Measurements from ENCODE around the gene CFAP298.
"Not testable (repeated sequence)": the region's sequence is repeated elsewhere in the genome, so short reads cannot be mapped to it uniquely, and the experiment has no call there.

CFAP298 gene

DNA sequence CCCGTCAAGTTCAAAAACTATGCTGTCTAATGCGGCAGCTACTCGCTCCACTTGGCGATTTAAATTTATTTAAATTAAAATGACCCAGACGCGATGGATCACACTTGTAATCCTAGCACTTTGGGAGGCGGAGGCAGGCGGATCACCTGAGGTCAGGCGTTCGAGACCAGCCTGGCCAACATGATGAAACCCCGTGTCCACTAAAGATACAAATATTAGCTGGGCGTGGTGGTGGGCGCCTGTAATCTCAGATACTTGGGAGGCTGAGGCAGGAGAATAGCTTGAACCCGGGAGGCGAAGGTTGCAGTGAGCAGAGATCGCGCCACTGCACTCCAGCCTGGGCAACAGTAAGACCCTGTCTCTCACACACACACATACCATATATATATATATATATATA is 1.2 kb downstream of the CFAP298 start:
- peaks cover 13% of the 10 kb centered on the region for H3K36me3 Mint-ChIP-seq
- not testable (repeated sequence) for H3K27me3 Mint-ChIP-seq; H3K9me3 Mint-ChIP-seq (ENCODE audit: low read depth); H3K27ac Mint-ChIP-seq
- H3K4me1 Mint-ChIP-seq (ENCODE audit: low read depth) = peaks cover 22% of the 10 kb centered on the region
- peak overlapping the region; percentile 64 for H3K4me3 Mint-ChIP-seq

DNA sequence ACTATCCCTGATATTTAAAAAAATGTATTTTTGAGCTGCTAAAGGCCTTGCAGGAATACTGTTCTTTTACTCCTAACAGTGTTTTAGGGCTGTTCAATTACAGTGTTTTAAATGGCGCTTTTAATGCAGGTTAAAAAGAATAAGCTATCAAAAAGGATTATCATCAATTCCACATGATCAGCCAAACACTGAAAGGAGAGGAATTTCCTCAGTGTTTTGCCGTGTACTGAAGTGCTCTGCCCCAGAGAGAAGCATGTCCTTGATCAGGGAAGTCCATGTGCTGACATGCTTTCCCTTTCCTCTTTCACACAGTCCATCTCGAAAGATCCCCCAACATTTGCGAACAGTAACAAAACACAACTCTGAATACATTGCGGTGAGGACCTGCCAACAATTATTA is 3.3 kb downstream of the CFAP298 start:
- H3K27ac Mint-ChIP-seq = no peak overlapping the region
- H3K9me3 Mint-ChIP-seq (ENCODE audit: low read depth) = no peaks in the 10 kb centered on the region
- peaks cover 13% of the 10 kb centered on the region for H3K36me3 Mint-ChIP-seq
- no peaks in the 10 kb centered on the region for H3K27me3 Mint-ChIP-seq
- H3K4me1 Mint-ChIP-seq (ENCODE audit: low read depth) = peaks cover 22% of the 10 kb centered on the region
- H3K4me3 Mint-ChIP-seq = peak overlapping the region; percentile 52

DNA sequence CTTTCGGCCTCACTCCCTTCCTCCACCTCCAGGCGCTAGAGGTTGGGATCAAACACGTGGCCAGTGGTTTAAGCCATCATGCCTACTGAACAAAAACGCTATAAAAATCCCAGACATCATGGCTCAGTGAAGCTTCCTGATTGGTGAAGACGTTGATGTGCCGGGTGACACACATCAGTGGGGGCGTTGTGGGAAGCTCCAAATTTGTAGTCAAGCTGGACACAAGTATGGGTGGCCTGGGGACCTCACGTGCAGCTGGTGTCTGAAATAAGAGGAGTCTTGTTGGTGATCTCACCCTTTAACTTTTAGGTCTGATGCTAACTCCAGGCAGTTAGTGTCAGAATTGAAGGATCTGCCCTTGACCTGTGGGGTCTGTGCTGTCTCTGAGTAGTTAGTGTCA is 6.7 kb downstream of the CFAP298 start:
- peaks cover 21% of the 10 kb centered on the region for H3K36me3 Mint-ChIP-seq
- H3K4me1 Mint-ChIP-seq (ENCODE audit: low read depth) = peaks cover 14% of the 10 kb centered on the region
- H3K4me3 Mint-ChIP-seq = no peak overlapping the region
- H3K27me3 Mint-ChIP-seq = no peaks in the 10 kb centered on the region
- no peak overlapping the region for H3K27ac Mint-ChIP-seq
- no peaks in the 10 kb centered on the region for H3K9me3 Mint-ChIP-seq (ENCODE audit: low read depth)

DNA sequence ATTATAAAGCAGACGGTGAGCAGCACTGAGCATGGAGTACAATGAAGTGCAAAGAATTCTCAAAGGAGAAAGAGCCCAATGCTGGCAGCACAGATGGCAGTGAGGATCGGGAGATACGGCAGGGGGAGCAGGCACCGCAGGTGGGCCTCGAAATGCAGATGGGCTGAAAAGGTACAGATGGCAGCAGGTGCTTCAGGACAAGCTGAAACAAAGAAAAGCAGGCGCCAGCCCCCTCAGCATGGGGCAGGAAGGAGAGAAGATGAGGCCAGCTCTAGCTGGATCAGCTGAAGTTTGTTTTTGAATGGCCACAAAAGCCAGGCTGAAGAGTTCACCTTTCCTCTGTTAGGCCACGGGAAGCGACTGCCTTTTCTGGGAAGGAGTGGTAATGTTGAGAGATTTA is 7.7 kb downstream of the CFAP298 start:
- H3K27me3 Mint-ChIP-seq = no peaks in the 10 kb centered on the region
- no peaks in the 10 kb centered on the region for H3K9me3 Mint-ChIP-seq (ENCODE audit: low read depth)
- peaks cover 5% of the 10 kb centered on the region for H3K4me1 Mint-ChIP-seq (ENCODE audit: low read depth)
- H3K36me3 Mint-ChIP-seq = peaks cover 19% of the 10 kb centered on the region
- H3K4me3 Mint-ChIP-seq = no peak overlapping the region
- H3K27ac Mint-ChIP-seq = no peak overlapping the region

DNA sequence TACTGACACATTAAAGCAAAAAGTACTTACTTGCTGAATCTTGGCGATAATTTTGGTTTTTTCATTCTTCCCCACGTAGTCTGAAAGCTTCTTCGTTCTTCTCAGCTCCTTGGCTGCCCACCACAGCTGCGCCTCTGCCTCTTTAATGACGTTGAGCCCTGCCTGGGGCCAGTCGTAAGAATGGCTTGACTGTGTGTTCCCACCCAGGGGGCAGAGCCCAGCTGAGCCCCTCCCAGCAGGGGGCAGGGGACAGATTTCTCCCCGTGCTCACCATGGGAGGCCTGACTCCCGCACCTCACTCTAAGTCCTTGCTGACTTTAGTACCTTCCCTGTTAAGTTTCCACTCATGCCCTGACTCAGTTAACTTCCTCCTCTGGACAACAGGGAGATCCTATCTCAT is 9.0 kb downstream of the CFAP298 start:
- no peaks in the 10 kb centered on the region for H3K9me3 Mint-ChIP-seq (ENCODE audit: low read depth)
- peaks cover 15% of the 10 kb centered on the region for H3K36me3 Mint-ChIP-seq
- H3K27ac Mint-ChIP-seq = no peak overlapping the region
- no peak overlapping the region for H3K4me3 Mint-ChIP-seq
- no peaks in the 10 kb centered on the region for H3K4me1 Mint-ChIP-seq (ENCODE audit: low read depth)
- H3K27me3 Mint-ChIP-seq = no peaks in the 10 kb centered on the region

DNA sequence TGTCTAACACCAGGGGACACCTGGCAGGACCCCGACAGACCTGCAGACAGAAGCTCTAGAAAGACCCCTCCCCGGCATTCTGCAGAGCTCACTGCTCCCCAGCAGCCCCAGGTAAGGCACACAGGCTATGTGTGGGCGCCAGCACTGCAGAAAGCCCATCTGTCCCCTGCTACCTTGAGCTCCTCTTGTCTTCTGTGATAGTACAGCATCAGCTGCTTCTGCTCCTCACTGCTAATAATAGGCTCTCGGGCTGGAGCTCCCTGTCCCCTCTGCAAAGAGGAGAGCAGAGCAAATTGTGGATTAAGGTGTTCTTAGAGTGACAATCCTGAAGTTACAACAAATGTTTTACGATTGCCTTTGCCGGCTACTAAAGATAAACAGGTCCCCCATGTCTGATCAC is 10.1 kb downstream of the CFAP298 start:
- Mint-ChIP-seq H3K4me3 (no peak overlapping the region), H3K9me3 (ENCODE audit: low read depth) (no peaks in the 10 kb centered on the region), H3K36me3 (peaks cover 11% of the 10 kb centered on the region), H3K27me3 (no peaks in the 10 kb centered on the region), H3K4me1 (ENCODE audit: low read depth) (no peaks in the 10 kb centered on the region), H3K27ac (no peak overlapping the region)

DNA sequence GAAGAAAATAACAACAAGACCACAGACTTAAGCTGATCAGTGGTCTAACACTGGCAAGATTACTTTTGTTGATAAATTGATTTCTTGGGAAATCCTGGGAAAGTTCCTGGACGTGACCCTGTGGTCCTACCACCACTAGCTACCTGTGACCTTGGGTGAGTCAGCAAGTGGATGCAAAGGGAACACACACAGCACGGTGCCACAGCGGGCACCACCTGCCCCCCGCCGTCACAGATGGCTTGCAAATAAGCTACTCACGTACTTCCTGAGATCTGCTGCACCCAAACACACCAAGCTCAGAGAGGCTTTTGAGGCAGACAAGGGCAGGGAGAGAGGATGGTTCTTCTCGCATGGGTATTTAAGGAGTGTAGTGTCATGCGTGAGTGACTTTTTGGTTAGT is 12.7 kb downstream of the CFAP298 start:
- H3K4me3 Mint-ChIP-seq = no peak overlapping the region
- peaks cover 2% of the 10 kb centered on the region for H3K4me1 Mint-ChIP-seq (ENCODE audit: low read depth)
- H3K9me3 Mint-ChIP-seq (ENCODE audit: low read depth) = no peaks in the 10 kb centered on the region
- H3K27me3 Mint-ChIP-seq = no peaks in the 10 kb centered on the region
- H3K36me3 Mint-ChIP-seq = peaks cover 8% of the 10 kb centered on the region
- H3K27ac Mint-ChIP-seq = no peak overlapping the region

DNA sequence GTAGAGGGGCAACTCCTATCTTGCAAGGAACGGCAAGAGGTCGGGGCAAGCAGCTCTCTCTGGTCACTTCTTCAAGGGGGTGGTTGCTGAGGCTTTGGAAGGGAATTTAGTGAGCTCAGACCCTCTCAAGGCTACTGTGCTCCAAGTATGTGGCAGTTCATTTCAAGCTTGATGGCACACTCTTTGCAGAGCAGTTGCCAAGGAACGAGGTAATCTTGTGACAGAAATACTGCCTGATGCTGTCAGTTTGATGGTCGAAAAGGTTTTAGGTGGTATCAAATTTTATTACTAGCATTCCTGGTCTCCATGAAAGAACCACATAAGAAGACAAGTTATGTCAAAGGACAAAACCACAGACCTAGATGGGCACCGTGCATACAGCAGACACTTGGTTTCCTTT is 13.1 kb downstream of the CFAP298 start:
- Mint-ChIP-seq H3K4me3 (no peak overlapping the region), H3K27ac (no peak overlapping the region), H3K4me1 (ENCODE audit: low read depth) (peaks cover 2% of the 10 kb centered on the region), H3K9me3 (ENCODE audit: low read depth) (no peaks in the 10 kb centered on the region), H3K36me3 (peaks cover 8% of the 10 kb centered on the region), H3K27me3 (no peaks in the 10 kb centered on the region)

DNA sequence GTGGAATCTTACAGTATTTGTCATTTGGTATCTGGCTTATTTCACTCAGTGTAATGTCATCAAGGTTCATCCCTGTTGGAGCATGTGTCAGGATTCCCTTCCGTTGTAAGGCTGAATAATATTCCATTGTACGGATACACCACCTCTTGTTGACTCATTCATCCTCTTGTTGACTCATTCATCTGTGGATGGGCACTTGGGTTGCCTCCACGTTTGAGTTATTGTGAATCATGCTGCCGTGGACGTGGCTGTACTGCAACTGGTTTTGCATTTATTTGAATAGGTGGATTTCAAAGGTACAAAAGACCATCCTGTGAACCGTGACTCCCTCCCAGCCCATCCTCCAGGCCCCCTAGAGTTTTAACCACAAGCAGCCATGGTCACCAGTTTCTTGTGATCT is 15.0 kb downstream of the CFAP298 start:
- H3K9me3 Mint-ChIP-seq (ENCODE audit: low read depth) = no peaks in the 10 kb centered on the region
- no peaks in the 10 kb centered on the region for H3K27me3 Mint-ChIP-seq
- no peak overlapping the region for H3K4me3 Mint-ChIP-seq
- peak overlapping the region; percentile 16 for H3K27ac Mint-ChIP-seq
- peaks cover 2% of the 10 kb centered on the region for H3K4me1 Mint-ChIP-seq (ENCODE audit: low read depth)
- H3K36me3 Mint-ChIP-seq = peaks cover 1% of the 10 kb centered on the region

DNA sequence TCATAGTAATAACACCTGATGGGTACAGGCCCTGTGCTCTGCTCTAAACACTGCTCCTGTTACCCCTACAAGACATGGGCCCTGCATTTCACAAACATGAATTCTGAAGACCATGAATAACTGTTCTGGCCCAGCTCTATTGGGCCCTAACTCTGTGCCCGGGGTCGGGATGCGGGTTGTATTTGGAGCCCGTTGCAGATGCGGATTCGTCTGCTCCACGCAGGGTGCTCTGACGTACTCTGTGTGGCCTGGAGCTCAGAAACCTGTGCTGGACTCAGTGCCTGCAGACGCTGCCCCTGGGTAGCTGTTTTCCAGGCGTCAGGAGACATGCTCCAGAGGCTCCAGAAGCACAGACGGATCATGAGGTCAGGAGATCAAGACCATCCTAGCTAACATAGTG is 16.7 kb downstream of the CFAP298 start:
- Mint-ChIP-seq H3K4me3 (no peak overlapping the region), H3K36me3 (no peaks in the 10 kb centered on the region), H3K27ac (no peak overlapping the region), H3K27me3 (no peaks in the 10 kb centered on the region), H3K4me1 (ENCODE audit: low read depth) (peaks cover 2% of the 10 kb centered on the region), H3K9me3 (ENCODE audit: low read depth) (no peaks in the 10 kb centered on the region)

DNA sequence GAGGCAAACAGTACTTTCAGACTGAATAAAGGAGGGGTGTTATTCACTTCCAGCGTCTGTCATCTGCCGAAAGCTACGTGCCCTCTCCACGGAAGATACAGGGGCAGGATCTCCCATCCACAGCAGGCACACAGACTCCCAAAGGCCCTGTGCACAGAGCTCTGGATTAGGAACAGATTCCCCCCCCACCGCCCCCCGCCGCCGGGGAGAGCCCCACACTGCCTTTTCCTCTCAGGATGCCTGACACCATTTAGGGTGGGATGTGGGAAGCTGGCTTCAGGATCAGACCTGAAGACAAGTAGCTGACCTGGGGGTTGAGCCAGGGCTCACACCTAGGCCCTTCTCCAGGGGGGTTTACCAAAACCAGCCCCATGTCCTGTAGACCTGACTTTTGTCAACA is 18.5 kb downstream of the CFAP298 start:
- Mint-ChIP-seq H3K4me1 (ENCODE audit: low read depth) (peaks cover 2% of the 10 kb centered on the region), H3K36me3 (no peaks in the 10 kb centered on the region), H3K27ac (no peak overlapping the region), H3K9me3 (ENCODE audit: low read depth) (no peaks in the 10 kb centered on the region), H3K4me3 (no peak overlapping the region), H3K27me3 (no peaks in the 10 kb centered on the region)

DNA sequence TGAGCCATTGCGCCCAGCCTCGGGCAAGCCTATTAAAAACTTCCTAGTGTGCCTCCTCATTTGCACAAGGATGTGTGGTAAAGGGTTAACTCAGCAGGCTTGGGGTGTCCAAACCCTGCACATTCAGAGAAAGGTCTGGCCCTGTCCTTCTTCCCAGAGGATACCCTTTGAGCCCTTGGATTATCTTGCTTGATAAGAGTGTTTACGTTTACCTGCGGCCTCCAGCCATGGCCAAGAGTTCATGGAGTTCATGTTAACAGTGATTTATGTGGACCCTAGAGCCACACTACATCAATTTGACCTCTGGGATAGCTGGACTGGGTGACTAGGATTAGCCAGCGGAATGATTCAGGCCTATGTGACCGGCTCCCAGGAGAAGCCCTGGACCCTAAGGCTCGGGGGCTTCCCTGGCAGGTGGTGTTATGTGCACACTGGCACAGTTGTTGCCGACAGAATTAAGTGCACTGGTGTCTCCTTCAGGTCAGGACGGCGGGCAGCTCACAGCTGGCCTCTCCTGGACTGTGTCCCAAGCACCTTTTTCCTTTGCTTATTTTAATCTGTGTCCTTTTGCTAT is 19.2 kb downstream of the CFAP298 start:
- Mint-ChIP-seq H3K9me3 (ENCODE audit: low read depth) (no peaks in the 10 kb centered on the region), H3K27ac (no peak overlapping the region)

DNA sequence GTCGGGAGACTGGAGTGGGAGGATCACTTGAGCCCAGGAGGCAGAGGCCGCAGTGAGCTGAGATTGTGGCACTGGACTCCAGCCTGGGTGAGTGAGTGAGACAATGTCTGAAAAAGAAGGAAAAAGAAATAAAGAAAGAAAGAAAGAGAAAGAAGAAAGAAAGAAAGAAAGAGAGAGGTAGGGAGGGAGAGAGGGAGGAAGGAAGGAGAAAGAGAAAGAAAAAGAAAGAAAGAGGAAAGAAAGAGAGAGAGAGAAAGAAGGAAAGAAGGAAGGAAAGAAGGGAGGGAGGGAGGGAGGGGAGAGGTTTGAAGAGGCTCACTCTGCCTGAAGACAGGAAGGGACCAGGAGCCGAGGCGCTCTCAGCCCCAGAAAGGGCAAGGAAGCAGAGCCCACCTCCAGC is 22.0 kb downstream of the CFAP298 start:
- Mint-ChIP-seq H3K9me3 (ENCODE audit: low read depth) (no peaks in the 10 kb centered on the region), H3K27me3 (no peaks in the 10 kb centered on the region), H3K4me1 (ENCODE audit: low read depth) (no peaks in the 10 kb centered on the region), H3K36me3 (peaks cover 3% of the 10 kb centered on the region), H3K4me3 (no peak overlapping the region), H3K27ac (no peak overlapping the region)

More for the DNA sequence above, 19.2 kb downstream of the CFAP298 start:
- no peaks in the 10 kb centered on the region for H3K27me3 Mint-ChIP-seq
- peaks cover 2% of the 10 kb centered on the region for H3K4me1 Mint-ChIP-seq (ENCODE audit: low read depth)
- H3K36me3 Mint-ChIP-seq = no peaks in the 10 kb centered on the region
- no peak overlapping the region for H3K4me3 Mint-ChIP-seq

DNA sequence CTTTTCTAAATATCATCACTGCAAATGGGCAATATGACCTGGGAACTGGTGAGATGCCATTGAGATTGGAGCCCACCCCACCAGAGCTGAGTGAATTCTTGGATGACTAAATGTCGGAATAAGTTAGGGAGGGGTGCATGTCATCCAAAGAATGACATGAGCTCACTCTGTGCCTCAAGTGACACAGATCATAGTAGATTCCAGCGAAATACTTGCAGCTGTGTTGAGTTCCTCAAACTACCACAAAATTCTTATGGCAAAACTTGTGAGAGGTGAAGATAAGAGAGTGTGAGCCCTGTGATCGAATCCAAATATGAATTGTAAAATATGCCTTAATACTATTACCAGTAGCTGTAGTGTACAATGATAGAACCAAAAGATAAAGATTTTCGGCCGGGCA is 24.5 kb downstream of the CFAP298 start:
- Mint-ChIP-seq H3K4me3 (no peak overlapping the region), H3K4me1 (ENCODE audit: low read depth) (no peaks in the 10 kb centered on the region), H3K9me3 (ENCODE audit: low read depth) (no peaks in the 10 kb centered on the region), H3K27me3 (peaks cover 3% of the 10 kb centered on the region), H3K27ac (no peak overlapping the region), H3K36me3 (peaks cover 6% of the 10 kb centered on the region)

DNA sequence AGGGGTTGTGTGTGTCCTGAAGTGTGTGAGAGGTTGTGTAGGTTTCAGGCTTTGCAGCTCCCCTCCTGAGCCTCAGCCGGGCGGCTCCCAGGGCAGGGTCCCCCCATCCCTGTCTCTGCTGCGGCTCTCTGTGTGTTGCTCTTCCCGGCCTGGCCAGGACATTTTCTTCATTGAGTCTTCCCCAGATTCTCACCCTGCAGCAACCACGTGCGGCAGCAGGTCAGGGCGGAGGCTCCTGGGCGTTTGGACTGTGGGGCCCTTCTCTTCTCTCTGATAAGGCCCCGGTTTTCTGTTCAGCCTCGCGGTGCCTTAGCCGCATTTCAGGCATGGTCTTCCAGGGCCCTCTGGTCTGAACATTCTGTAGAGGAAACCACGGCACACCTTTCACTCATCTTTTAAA is 25.1 kb downstream of the CFAP298 start:
- H3K9me3 Mint-ChIP-seq (ENCODE audit: low read depth) = no peaks in the 10 kb centered on the region
- H3K4me1 Mint-ChIP-seq (ENCODE audit: low read depth) = no peaks in the 10 kb centered on the region
- H3K27me3 Mint-ChIP-seq = peaks cover 3% of the 10 kb centered on the region
- H3K27ac Mint-ChIP-seq = no peak overlapping the region
- no peak overlapping the region for H3K4me3 Mint-ChIP-seq
- peaks cover 6% of the 10 kb centered on the region for H3K36me3 Mint-ChIP-seq

DNA sequence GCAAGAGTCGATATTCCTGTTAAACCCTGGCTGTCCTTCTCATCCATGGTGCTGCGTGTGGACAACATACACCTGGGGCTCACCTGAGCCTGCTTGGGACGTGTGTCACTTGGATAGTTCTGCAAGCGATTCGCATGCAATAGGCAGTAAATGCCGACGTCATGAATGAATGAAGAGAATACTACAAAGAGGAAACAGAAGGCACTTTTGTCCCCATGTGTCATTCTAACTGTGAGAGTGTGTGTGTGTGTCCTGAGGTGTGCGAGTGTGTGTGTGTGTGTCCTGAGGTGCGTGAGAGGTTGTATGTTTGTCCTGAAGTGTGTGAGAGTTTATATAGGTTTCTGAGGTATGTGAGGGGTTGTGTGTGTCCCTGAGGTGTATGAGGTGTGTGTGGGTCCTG is 26.2 kb downstream of the CFAP298 start:
- no peaks in the 10 kb centered on the region for H3K4me1 Mint-ChIP-seq (ENCODE audit: low read depth)
- no peak overlapping the region for H3K4me3 Mint-ChIP-seq
- H3K9me3 Mint-ChIP-seq (ENCODE audit: low read depth) = no peaks in the 10 kb centered on the region
- peaks cover 6% of the 10 kb centered on the region for H3K36me3 Mint-ChIP-seq
- no peak overlapping the region for H3K27ac Mint-ChIP-seq
- peaks cover 3% of the 10 kb centered on the region for H3K27me3 Mint-ChIP-seq
